Lower leg skin (tissue), 4 donors: ENCODE measurements around the gene CDC42BPG. TPM values are rescaled to one million over a fixed set of nuclear protein-coding genes. Genes with fewer than 3 reads are reported as not detected.

ENCODE experiments used
- DNase-seq, 2 donors: peaks; one replicate each; pipeline ENCODE4 v3.0.0-alpha.2; 2019; ENCODE audit warnings: low spot score in 2 of 2
- H3K4me3 ChIP-seq: fragments of 200-600 bp; sonication (generic); 2 replicates; pipeline ENCODE4 v1.5.1; 2017; ENCODE audit warnings: mild to moderate bottlenecking, low read depth; ENCODE audit not compliant: poor library complexity, severe bottlenecking
- CTCF ChIP-seq, 3 donors: fragments of 450-650 bp; IDR thresholded peaks; one replicate each; pipeline ENCODE4 v1.5.1; 2016; ENCODE audit warnings: antibody characterized with exemption in 3 of 3, mild to moderate bottlenecking in 3 of 3, moderate library complexity in 2 of 3
- POLR2A ChIP-seq, 2 donors: fragments of 450-650 bp; IDR thresholded peaks; one replicate each; pipeline ENCODE4 v1.6.1; 2016 to 2017; ENCODE audit warnings: antibody characterized with exemption in 2 of 2, mild to moderate bottlenecking in 1 of 2, moderate library complexity in 1 of 2
- WGBS, 2 donors: methylation state at CpG; one replicate each; pipeline ENCODE4 v1.1.5; 2018; 5-methylcytosine and 5-hydroxymethylcytosine counted together
- intact Hi-C: fragments of 100-400 bp; cut with DNase I; formaldehyde crosslinking; loops from one replicate; pipeline ENCODE4 v1.15.0; 2023; ENCODE audit warnings: low total_unique reads
- total RNA-seq, 4 donors: library from RNA; depleted of rRNA; stranded (reverse); fragments of >200 nt; gene quantifications; one replicate each; pipeline ENCODE4 v1.1.0, GENCODE V29; 2016

CDC42BPG gene
- total RNA-seq, 4 donors from 2014 or later = 40.3 to 81.3 (median 50.1) TPM

- WGBS, 2 donors = 91 to 95% methylated on average over 13 to 15 of the region's 15 CpGs
- DNase-seq = no peak
- intact Hi-C loops = no loop called here
- H3K4me3 ChIP-seq = no peak overlapping the region
- TF ChIP-seq POLR2A (IDR thresholded peaks at IDR 0.05) = no peak
- TF ChIP-seq CTCF (IDR thresholded peaks at IDR 0.05) = no peak
Measured at GRCh38 chr11:64789331-64790204, 54.9 kb downstream of the CDC42BPG start.

GRCh38 chr11:64788321-64789215 lies 55.9 kb downstream of the CDC42BPG start:
- DNase-seq = no peak
- no peak overlapping the region for H3K4me3 ChIP-seq
- WGBS, 2 donors = 80 to 90% methylated on average over 6 to 7 of the region's 9 CpGs
- TF ChIP-seq POLR2A (IDR thresholded peaks at IDR 0.05) (no peak), CTCF (IDR thresholded peaks at IDR 0.05) (no peak)
- intact Hi-C loops = no loop called here

- intact Hi-C loops = no loop called here
- no peak overlapping the region for H3K4me3 ChIP-seq
- 37 to 46% methylated on average over 13 to 15 of the region's 15 CpGs for WGBS, 2 donors
- TF ChIP-seq CTCF (IDR thresholded peaks at IDR 0.05) (no peak), POLR2A (IDR thresholded peaks at IDR 0.05) (no peak)
- peak in 1 of 2 donors; percentile 91 for DNase-seq
Measured at GRCh38 chr11:64787526-64788320, 56.7 kb downstream of the CDC42BPG start.

GRCh38 chr11:64786308-64786707 lies 58.1 kb downstream of the CDC42BPG start:
- TF ChIP-seq CTCF (IDR thresholded peaks at IDR 0.05) (no peak), POLR2A (IDR thresholded peaks at IDR 0.05) (no peak)
- H3K4me3 ChIP-seq = no peak overlapping the region
- 90 to 93% methylated on average over 10 of the region's 10 CpGs for WGBS, 2 donors
- intact Hi-C loops = no loop called here
- peak in 1 of 2 donors; percentile 76 for DNase-seq

- DNase-seq = no peak
- H3K4me3 ChIP-seq = no peak overlapping the region
- intact Hi-C loops = no loop called here
- no peak for TF ChIP-seq POLR2A (IDR thresholded peaks at IDR 0.05)
- TF ChIP-seq CTCF (IDR thresholded peaks at IDR 0.05) = no peak
- WGBS, 2 donors = 85% methylated on average over 12 of the region's 12 CpGs
Measured at GRCh38 chr11:64784813-64785581, 59.5 kb downstream of the CDC42BPG start.
